HG03342 (cell line): ENCODE measurements around the gene DCLK2.

Experiments used
- ATAC-seq: cut with Tn5 transposase; IDR thresholded peaks from one replicate; pipeline ENCODE4 v1.9.1; 2021; ENCODE audit warnings: mild to moderate bottlenecking, moderate library complexity; ENCODE audit not compliant: unreplicated experiment

Gene DCLK2

GRCh38 chr4:150305995-150306394 lies 227.8 kb downstream of the DCLK2 start:
- ATAC-seq, result no peak

GRCh38 chr4:150306719-150307118 lies 228.5 kb downstream of the DCLK2 start:
- ATAC-seq, result no peak
